A549 (cell line): ENCODE results near the gene PTPRN2. TPM values are rescaled to one million over a fixed set of nuclear protein-coding genes. Genes with fewer than 3 reads are reported as not detected.

Source experiments
- ATAC-seq, 2 experiments: fragments of 200-7000 bp in 1 of 2; fragments of >200 bp in 1 of 2; cut with Nextera tagmentation in 1 of 2; cut with Tn5 transposase in 1 of 2; 3 replicates each; pipeline versions ENCODE4 v1.8.0 to v1.9.1; 2018 to 2020; ENCODE audit warnings: mild to moderate bottlenecking in 1 of 2, moderate library complexity in 1 of 2
- CTCF ChIA-PET: fragments of 300-600 bp; sonication (Branson Sonifier 250); formaldehyde crosslinking; extraction: SDS; loops from one replicate; lab custom pipeline; 2021; ENCODE audit warnings: antibody characterized with exemption, inconsistent platforms; lab: Yijun Ruan, JAX
- POLR2A ChIA-PET: fragments of 350-600 bp; formaldehyde crosslinking; extraction: SDS; loops from one replicate; lab custom pipeline; 2021; ENCODE audit warnings: antibody characterized with exemption, inconsistent platforms; lab: Yijun Ruan, JAX
- DNase-seq, 2 experiments: peaks; one replicate each; pipeline versions ENCODE4 v3.0.0 to v3.0.0-alpha.2; 2011 to 2016; ENCODE audit warnings: low read depth in 1 of 2, low spot score in 1 of 2
- FAIRE-seq: peaks from 2 replicates; lab custom pipeline; 2011; peaks lifted over from hg19 to GRCh38; lab: Jason Lieb, UNC
- H3K27ac ChIP-seq, 2 experiments: fragments of >200 bp; sonication (Bioruptor Twin); formaldehyde crosslinking; 3 replicates each; pipeline ENCODE4 v1.5.1; 2016 to 2017
- H3K4me1 ChIP-seq: fragments of >200 bp; sonication (Bioruptor Twin); formaldehyde crosslinking; 3 replicates; pipeline ENCODE4 v1.6.1; 2016
- H3K4me2 ChIP-seq: fragments of >200 bp; sonication (Bioruptor Twin); formaldehyde crosslinking; 3 replicates; pipeline ENCODE4 v1.6.1; 2016
- H3K4me3 ChIP-seq: fragments of >200 bp; sonication (Bioruptor Twin); formaldehyde crosslinking; 3 replicates; pipeline ENCODE4 v1.5.1; 2016
- H3K9me3 ChIP-seq: fragments of >200 bp; sonication (Bioruptor Twin); formaldehyde crosslinking; 3 replicates; pipeline ENCODE4 v1.6.1; 2016
- CBX8 ChIP-seq: fragments of 200-600 bp; sonication (generic); IDR thresholded peaks from 2 replicates; pipeline ENCODE4 v1.6.1; 2016
- CTCF ChIP-seq: fragments of >200 bp; sonication (Bioruptor Twin); formaldehyde crosslinking; IDR thresholded peaks from 3 replicates; pipeline ENCODE4 v1.5.1; 2016
- FOSB ChIP-seq: fragments of 250-450 bp; sonication (Bioruptor Pico); IDR thresholded peaks from 2 replicates; pipeline ENCODE4 v1.5.0; 2020; ENCODE audit warnings: mild to moderate bottlenecking, moderate library complexity
- HEYL ChIP-seq: fragments of 250-450 bp; sonication (Bioruptor Pico); IDR thresholded peaks from 2 replicates; pipeline ENCODE4 v1.8.0; 2021; ENCODE audit warnings: mild to moderate bottlenecking, moderate library complexity
- JUN ChIP-seq, 2 experiments: fragments of >200 bp; sonication (Bioruptor Twin); formaldehyde crosslinking; IDR thresholded peaks; 2 replicates in 1 of 2; 3 replicates in 1 of 2; pipeline ENCODE4 v1.6.1; 2016 to 2017
- JUNB ChIP-seq: fragments of >200 bp; sonication (Bioruptor Twin); formaldehyde crosslinking; IDR thresholded peaks from 2 replicates; pipeline ENCODE4 v1.6.1; 2016
- MAFK ChIP-seq: fragments of 450-650 bp; IDR thresholded peaks from 2 replicates; pipeline ENCODE4 v1.6.1; 2014; ENCODE audit not compliant: partially characterized antibody
- NFE2L2 ChIP-seq: fragments of 150-350 bp; conservative IDR thresholded peaks from 2 replicates; pipeline ENCODE4 v1.6.1; 2014; ENCODE audit warnings: low read length
- POLR2A ChIP-seq: IDR thresholded peaks from 2 replicates; pipeline ENCODE4 v1.6.1; 2012; ENCODE audit warnings: mild to moderate bottlenecking, low read length
- POLR2AphosphoS2 ChIP-seq: conservative IDR thresholded peaks from 2 replicates; pipeline ENCODE4 v1.6.1; 2012; ENCODE audit warnings: low read length, improper control_type of control experiment, inconsistent platforms
- RAD21 ChIP-seq, 2 experiments: fragments of >200 bp in 1 of 2; sonication (Bioruptor Twin) in 1 of 2; formaldehyde crosslinking in 1 of 2; IDR thresholded peaks in 1 of 2; conservative IDR thresholded peaks in 1 of 2; 2 replicates in 1 of 2; 3 replicates in 1 of 2; pipeline ENCODE4 v1.6.1; 2012 to 2018; ENCODE audit warnings: inconsistent platforms in 1 of 2
- SREBF2 ChIP-seq: fragments of 450-650 bp; IDR thresholded peaks from 2 replicates; pipeline ENCODE4 v1.6.1; 2014; ENCODE audit warnings: mild to moderate bottlenecking, moderate library complexity
- TFCP2L1 ChIP-seq: fragments of 250-450 bp; sonication (Bioruptor Pico); IDR thresholded peaks from 2 replicates; pipeline ENCODE4 v1.5.0; 2021; ENCODE audit warnings: mild to moderate bottlenecking
- TP53 ChIP-seq: fragments of 250-450 bp; sonication (Bioruptor Pico); IDR thresholded peaks from 2 replicates; pipeline ENCODE4 v1.5.0; 2021; ENCODE audit warnings: mild to moderate bottlenecking, moderate library complexity
- WGBS: methylation state at CpG from one replicate; pipeline ENCODE4 v1.1.6; 2017; ENCODE audit errors: missing lambda C conversion rate; 5-methylcytosine and 5-hydroxymethylcytosine counted together
- polyA plus RNA-seq, 4 experiments: library from polyadenylated mRNA; depleted of rRNA in 3 of 4; stranded (reverse); fragments of >200 nt; fragmentation: RNase III in 1 of 4; extraction: RNeasy Plus Mini Kit Qiagen cat#74134 plus additional on column Dnase treatment in 1 of 4; gene quantifications; 2 replicates in 3 of 4; 3 replicates in 1 of 4; pipeline ENCODE4 v1.2.3, GENCODE V29; 2011 to 2017
- TF ChIP-seq, protein P1 (sequence below): IDR thresholded peaks from 2 replicates; pipeline ENCODE4 v1.6.1; 2012
- TF ChIP-seq, protein P2 (sequence below): fragments of >200 bp; sonication (Bioruptor Twin); formaldehyde crosslinking; IDR thresholded peaks from 2 replicates; pipeline ENCODE4 v1.6.1; 2016
- TF ChIP-seq, protein P3 (sequence below): fragments of 250-450 bp; sonication (Bioruptor Pico); IDR thresholded peaks from 2 replicates; pipeline ENCODE4 v1.5.0; 2021; ENCODE audit warnings: mild to moderate bottlenecking, moderate library complexity, borderline replicate concordance

PTPRN2 gene
- polyA plus RNA-seq, 2 of the 4 experiments (the other 2 are of a cell fraction) = 0.41 to 1.2 TPM

- H3K4me1 ChIP-seq = no peaks in the 10 kb centered on the region
- WGBS = 91% methylated on average over 20 of the region's 23 CpGs
- H3K27ac ChIP-seq = no peak overlapping the region
- FAIRE-seq (no peak), ATAC-seq (peak in 1 of 2 experiments; percentile 29; a peak in 3 of 6 replicates)
- H3K9me3 ChIP-seq = no peaks in the 10 kb centered on the region
- H3K4me2 ChIP-seq = no peak overlapping the region
- CTCF ChIA-PET = no interaction called here
- no peak for TF ChIP-seq FOSB (CRISPR knock-in tag)
- TF ChIP-seq, all 56 proteins: peak for 0
- DNase-seq = no peak
- no peak overlapping the region for H3K4me3 ChIP-seq
- POLR2A ChIA-PET = no interaction called here
These were observed 16.4 kb upstream of the PTPRN2 start for GRCh38 chr7:158603773-158604755.

DNA sequence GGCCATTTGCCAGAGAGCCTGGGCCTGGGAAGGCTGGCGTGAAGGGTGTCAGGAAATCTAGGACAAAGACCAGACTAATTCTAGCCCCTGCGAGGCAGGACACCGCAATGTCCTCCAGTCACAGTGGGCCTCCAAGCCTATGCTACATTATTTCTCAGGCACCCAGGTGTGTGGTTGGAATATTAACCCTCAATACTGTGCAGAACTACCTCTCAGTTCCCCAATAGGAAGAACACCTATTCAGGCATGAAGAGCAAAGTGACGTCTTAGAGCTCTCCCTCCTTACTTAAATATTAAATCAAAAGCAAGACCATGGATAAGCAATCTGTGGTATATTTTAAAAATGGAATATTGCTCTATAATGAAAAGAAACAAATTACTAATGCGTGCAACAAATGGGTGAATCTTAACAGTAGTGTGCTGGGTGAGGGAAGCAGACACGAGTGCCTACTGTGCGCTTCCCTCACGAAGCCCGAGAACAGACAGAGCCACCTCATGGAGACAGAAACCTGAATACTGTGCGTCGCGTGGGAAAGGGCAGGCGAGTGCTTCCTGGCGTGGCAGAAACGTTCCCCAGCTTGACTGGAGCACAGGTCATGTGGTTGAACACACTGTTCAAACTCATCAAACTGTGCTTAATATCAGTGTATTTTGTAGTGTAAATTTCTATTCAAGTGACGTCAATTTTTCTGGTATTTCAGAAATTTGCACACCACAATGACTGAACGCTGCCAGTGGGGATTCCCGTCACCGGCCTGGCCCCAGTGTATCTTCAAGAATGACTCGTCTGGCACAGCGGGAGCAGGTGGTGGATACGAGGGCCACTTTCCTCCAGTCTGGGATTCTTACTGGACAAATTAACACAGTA lies 15.5 kb upstream of the PTPRN2 start:
- H3K4me3 ChIP-seq = no peak overlapping the region
- no peak overlapping the region for H3K4me2 ChIP-seq
- TF ChIP-seq TP53 (CRISPR knock-in tag) (no peak), CBX8 (no peak), POLR2A (no peak), MAFK (no peak), NFE2L2 (no peak), FOSB (CRISPR knock-in tag) (no peak), CTCF (no peak), RAD21 (conservative IDR thresholded peaks at IDR 0.05 in 1 of 2, IDR thresholded peaks at IDR 0.05 in 1 of 2) (no peak), HEYL (CRISPR knock-in tag) (no peak), JUN (IDR thresholded peaks at IDR 0.05) (no peak), POLR2AphosphoS2 (no peak)
- TF ChIP-seq, protein P1, sequence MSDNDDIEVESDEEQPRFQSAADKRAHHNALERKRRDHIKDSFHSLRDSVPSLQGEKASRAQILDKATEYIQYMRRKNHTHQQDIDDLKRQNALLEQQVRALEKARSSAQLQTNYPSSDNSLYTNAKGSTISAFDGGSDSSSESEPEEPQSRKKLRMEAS = no peak
- TF ChIP-seq, all 56 proteins: peak for 0
- no peaks in the 10 kb centered on the region for H3K9me3 ChIP-seq
- ChIA-PET CTCF (no interaction called here), POLR2A (no interaction called here)
- ATAC-seq (peak; percentile 47 to 61; a peak in 3 of 6 replicates), DNase-seq (peak in 1 of 2 experiments; percentile 29), FAIRE-seq (no peak)
- H3K4me1 ChIP-seq = no peaks in the 10 kb centered on the region
- WGBS = 74% methylated on average over 22 of the region's 22 CpGs
- no peak overlapping the region; a peak in 1 of 6 replicates for H3K27ac ChIP-seq

DNA sequence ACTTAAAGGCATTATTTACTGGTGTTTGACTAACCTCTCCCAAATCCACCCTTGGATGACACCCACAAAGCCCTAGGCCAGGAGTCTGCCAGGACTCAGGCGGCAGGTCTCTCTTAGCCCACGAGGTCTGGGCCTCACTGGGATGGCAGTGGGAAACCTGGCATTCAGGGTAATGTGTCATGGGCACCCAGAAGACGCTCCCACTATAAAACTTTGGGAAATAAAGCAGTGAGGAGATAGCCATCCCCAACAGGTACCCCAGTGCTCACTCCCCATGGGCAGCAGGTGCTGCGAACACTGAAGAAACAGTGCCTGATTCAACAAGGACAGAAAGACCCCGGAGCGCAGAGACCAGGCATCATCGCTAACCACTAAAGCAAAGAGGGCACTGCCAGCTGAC lies 14.4 kb upstream of the PTPRN2 start:
- ATAC-seq (no peak), FAIRE-seq (no peak), DNase-seq (no peak)
- no peaks in the 10 kb centered on the region for H3K4me1 ChIP-seq
- H3K9me3 ChIP-seq = no peaks in the 10 kb centered on the region
- H3K27ac ChIP-seq = no peak overlapping the region
- POLR2A ChIA-PET = no interaction called here
- TF ChIP-seq, protein P2, sequence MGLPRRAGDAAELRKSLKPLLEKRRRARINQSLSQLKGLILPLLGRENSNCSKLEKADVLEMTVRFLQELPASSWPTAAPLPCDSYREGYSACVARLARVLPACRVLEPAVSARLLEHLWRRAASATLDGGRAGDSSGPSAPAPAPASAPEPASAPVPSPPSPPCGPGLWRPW = no peak
- TF ChIP-seq JUN (IDR thresholded peaks at IDR 0.05) = no peak
- TF ChIP-seq SREBF2 = no peak
- TF ChIP-seq TFCP2L1 = no peak
- no peak for TF ChIP-seq JUNB
- TF ChIP-seq, protein P3, sequence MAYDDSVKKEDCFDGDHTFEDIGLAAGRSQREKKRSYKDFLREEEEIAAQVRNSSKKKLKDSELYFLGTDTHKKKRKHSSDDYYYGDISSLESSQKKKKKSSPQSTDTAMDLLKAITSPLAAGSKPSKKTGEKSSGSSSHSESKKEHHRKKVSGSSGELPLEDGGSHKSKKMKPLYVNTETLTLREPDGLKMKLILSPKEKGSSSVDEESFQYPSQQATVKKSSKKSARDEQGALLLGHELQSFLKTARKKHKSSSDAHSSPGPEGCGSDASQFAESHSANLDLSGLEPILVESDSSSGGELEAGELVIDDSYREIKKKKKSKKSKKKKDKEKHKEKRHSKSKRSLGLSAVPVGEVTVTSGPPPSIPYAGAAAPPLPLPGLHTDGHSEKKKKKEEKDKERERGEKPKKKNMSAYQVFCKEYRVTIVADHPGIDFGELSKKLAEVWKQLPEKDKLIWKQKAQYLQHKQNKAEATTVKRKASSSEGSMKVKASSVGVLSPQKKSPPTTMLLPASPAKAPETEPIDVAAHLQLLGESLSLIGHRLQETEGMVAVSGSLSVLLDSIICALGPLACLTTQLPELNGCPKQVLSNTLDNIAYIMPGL (CRISPR knock-in tag) = no peak
- H3K4me2 ChIP-seq = no peak overlapping the region
- H3K4me3 ChIP-seq = no peak overlapping the region
- CTCF ChIA-PET = no interaction called here
- WGBS = 94% methylated on average over 6 of the region's 7 CpGs
